Astrocyte (in vitro differentiated cells and primary cell): ENCODE data around the gene ZBTB17. TPM values are rescaled to one million over a fixed set of nuclear protein-coding genes. Genes with fewer than 3 reads are reported as not detected.
A peak's percentile ranks its signal among the peaks of the same experiment; 100 is the strongest.

Experiments used
- DNase-seq: peaks from one replicate; pipeline ENCODE4 v3.0.0-alpha.2; 2010; ENCODE audit warnings: low read depth
- FAIRE-seq: peaks from 2 replicates; lab custom pipeline; 2011; peaks lifted over from hg19 to GRCh38; lab: Jason Lieb, UNC
- H2AFZ ChIP-seq: 2 replicates; pipeline ENCODE4 v1.6.0; 2012; ENCODE audit warnings: low read depth, low read length, inconsistent platforms
- H3K27ac ChIP-seq: 2 replicates; pipeline ENCODE4 v1.5.1; 2011; ENCODE audit warnings: low read depth, low read length, inconsistent platforms
- H3K27me3 ChIP-seq: 2 replicates; pipeline ENCODE4 v1.6.0; 2011; ENCODE audit warnings: low read length, inconsistent platforms; ENCODE audit not compliant: insufficient read depth
- H3K36me3 ChIP-seq: 2 replicates; pipeline ENCODE4 v1.5.1; 2011; ENCODE audit warnings: low read length, inconsistent platforms; ENCODE audit not compliant: insufficient read depth
- H3K4me1 ChIP-seq: 2 replicates; pipeline ENCODE4 v1.5.1; 2011; ENCODE audit warnings: low read length, inconsistent platforms; ENCODE audit not compliant: insufficient read depth
- H3K4me2 ChIP-seq: 2 replicates; pipeline ENCODE4 v1.6.0; 2012; ENCODE audit warnings: low read length, inconsistent platforms
- H3K4me3 ChIP-seq: 2 replicates; pipeline ENCODE4 v1.5.1; 2011; ENCODE audit warnings: low read depth, mild to moderate bottlenecking, low read length, inconsistent platforms; ENCODE audit not compliant: insufficient read depth
- H3K79me2 ChIP-seq: 2 replicates; pipeline ENCODE4 v1.6.0; 2012; ENCODE audit warnings: mild to moderate bottlenecking, low read length, inconsistent platforms; ENCODE audit not compliant: insufficient read depth
- H3K9ac ChIP-seq: 2 replicates; pipeline ENCODE4 v1.6.0; 2012; ENCODE audit warnings: mild to moderate bottlenecking, low read length, inconsistent platforms
- H3K9me3 ChIP-seq: 2 replicates; pipeline ENCODE4 v1.5.1; 2012; ENCODE audit warnings: low read depth, mild to moderate bottlenecking, low read length, inconsistent platforms; ENCODE audit not compliant: insufficient read depth
- H4K20me1 ChIP-seq: 2 replicates; pipeline ENCODE4 v1.6.0; 2012; ENCODE audit warnings: low read length, inconsistent platforms; ENCODE audit not compliant: insufficient read depth
- H3K27ac Mint-ChIP-seq: one replicate; pipeline ENCODE4 v1.8.0; 2021; ENCODE audit warnings: mild to moderate bottlenecking, mixed read lengths; ENCODE audit not compliant: unreplicated experiment
- H3K27me3 Mint-ChIP-seq: one replicate; pipeline ENCODE4 v1.8.0; 2021; ENCODE audit warnings: low read depth, mixed read lengths; ENCODE audit not compliant: unreplicated experiment
- H3K36me3 Mint-ChIP-seq: one replicate; pipeline ENCODE4 v1.8.0; 2021; ENCODE audit warnings: low read depth, mixed read lengths; ENCODE audit not compliant: unreplicated experiment
- H3K4me1 Mint-ChIP-seq: one replicate; pipeline ENCODE4 v1.8.0; 2021; ENCODE audit warnings: low read depth, mixed read lengths; ENCODE audit not compliant: unreplicated experiment
- H3K4me3 Mint-ChIP-seq: one replicate; pipeline ENCODE4 v1.8.0; 2021; ENCODE audit warnings: mild to moderate bottlenecking, moderate library complexity, mixed read lengths; ENCODE audit not compliant: unreplicated experiment
- H3K9me3 Mint-ChIP-seq: one replicate; pipeline ENCODE4 v1.8.0; 2021; ENCODE audit warnings: mild to moderate bottlenecking, mixed read lengths; ENCODE audit not compliant: unreplicated experiment
- EZH2 ChIP-seq: IDR thresholded peaks from 2 replicates; pipeline ENCODE4 v1.6.1; 2012; ENCODE audit warnings: mild to moderate bottlenecking, low read length, inconsistent platforms; ENCODE audit not compliant: insufficient read depth
- total RNA-seq: library from RNA; stranded (reverse); gene quantifications from 2 replicates; pipeline ENCODE4 v1.2.1, GENCODE V29; 2021
- TF ChIP-seq, protein P1 (sequence below): IDR thresholded peaks from 2 replicates; pipeline ENCODE4 v1.5.1; 2011; ENCODE audit warnings: low read depth, mild to moderate bottlenecking, inconsistent platforms, low read length, moderate library complexity; ENCODE audit not compliant: insufficient read depth

ZBTB17 gene
- total RNA-seq, 1 donor from 2014 or later = 28.1 TPM

DNA sequence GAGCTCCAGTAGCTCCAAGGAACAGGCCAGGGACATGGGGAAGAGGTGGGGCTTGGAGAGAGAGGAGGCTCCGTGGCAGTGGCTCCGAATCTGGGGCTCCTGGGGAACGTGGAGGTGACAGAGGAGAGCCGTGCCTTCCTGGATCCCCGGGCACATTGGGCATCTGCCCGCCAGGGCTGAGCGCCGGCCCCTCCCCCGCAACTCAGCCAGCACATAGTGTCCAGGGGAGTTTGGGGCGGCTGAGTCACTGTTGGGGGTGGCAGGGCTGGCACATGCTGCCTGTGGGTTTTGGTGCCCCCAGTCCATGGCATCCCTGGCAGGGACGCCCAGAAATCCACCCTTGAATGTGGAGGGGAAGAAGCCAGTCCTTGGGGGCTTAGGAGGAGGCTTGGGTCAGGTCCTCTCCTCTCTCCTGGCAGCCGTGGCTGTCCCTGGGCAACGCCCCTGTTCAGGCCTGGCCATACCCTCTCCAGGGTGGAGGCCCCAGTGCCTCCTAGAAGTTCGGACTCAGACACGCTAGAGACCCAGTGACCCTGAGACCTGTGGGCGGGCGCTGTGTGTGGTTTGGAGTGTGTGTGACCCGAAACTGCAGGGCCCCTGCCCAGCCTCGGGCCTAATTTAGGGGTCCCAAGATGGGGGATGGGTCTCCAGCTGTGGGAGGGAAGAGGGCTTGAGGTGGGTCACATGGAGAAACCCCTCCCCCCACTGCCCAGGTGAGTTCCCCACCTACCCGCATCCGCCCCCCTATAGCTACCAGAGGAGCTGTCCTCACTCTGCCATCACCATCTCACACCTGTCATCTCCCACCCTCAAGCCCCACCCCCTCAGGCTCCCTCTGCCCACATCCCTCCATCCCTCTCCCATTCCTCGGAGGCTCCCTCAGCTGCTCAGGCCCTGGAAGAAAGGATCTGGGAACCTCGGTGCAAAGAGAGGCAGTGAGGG, 40.3 kb upstream of the ZBTB17 start:
- no peak for FAIRE-seq
- no peak overlapping the region for H3K27ac Mint-ChIP-seq
- Histone ChIP-seq H3K9ac (no peak overlapping the region), H3K9me3 (no peaks in the 10 kb centered on the region), H3K4me1 (peaks cover 49% of the 10 kb centered on the region), H3K79me2 (no peaks in the 10 kb centered on the region), H4K20me1 (no peaks in the 10 kb centered on the region), H2AFZ (no peak overlapping the region), H3K4me3 (no peak overlapping the region), H3K4me2 (no peak overlapping the region), H3K36me3 (no peaks in the 10 kb centered on the region), H3K27me3 (no peaks in the 10 kb centered on the region), H3K27ac (no peak overlapping the region)
- no peaks in the 10 kb centered on the region for H3K36me3 Mint-ChIP-seq
- no peak for TF ChIP-seq EZH2
- TF ChIP-seq, protein P1, sequence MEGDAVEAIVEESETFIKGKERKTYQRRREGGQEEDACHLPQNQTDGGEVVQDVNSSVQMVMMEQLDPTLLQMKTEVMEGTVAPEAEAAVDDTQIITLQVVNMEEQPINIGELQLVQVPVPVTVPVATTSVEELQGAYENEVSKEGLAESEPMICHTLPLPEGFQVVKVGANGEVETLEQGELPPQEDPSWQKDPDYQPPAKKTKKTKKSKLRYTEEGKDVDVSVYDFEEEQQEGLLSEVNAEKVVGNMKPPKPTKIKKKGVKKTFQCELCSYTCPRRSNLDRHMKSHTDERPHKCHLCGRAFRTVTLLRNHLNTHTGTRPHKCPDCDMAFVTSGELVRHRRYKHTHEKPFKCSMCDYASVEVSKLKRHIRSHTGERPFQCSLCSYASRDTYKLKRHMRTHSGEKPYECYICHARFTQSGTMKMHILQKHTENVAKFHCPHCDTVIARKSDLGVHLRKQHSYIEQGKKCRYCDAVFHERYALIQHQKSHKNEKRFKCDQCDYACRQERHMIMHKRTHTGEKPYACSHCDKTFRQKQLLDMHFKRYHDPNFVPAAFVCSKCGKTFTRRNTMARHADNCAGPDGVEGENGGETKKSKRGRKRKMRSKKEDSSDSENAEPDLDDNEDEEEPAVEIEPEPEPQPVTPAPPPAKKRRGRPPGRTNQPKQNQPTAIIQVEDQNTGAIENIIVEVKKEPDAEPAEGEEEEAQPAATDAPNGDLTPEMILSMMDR = no peak
- peaks cover 3% of the 10 kb centered on the region for H3K27me3 Mint-ChIP-seq
- H3K4me3 Mint-ChIP-seq = no peak overlapping the region
- peaks cover 4% of the 10 kb centered on the region for H3K9me3 Mint-ChIP-seq
- peaks cover 33% of the 10 kb centered on the region for H3K4me1 Mint-ChIP-seq
- DNase-seq = no peak

DNA sequence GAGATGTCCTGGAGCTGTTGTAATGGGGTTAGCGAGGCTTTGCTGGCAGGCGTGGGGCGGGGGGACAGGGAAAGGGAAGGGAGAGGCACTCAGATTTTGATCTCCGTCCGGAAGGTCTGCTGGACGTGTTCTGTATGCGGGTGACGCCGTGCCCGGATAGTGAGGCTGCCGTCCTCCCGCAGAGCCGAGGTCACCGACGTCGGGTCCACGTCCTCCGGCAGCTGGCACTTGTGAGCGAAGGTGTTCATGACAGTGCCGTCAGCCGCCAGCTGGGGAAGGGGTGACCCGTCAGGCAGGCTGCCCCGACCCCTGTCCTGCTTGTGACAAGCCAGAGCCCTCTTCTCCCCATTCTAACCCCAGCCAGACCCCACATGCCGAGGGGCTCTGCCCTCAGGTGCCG, 39.6 kb upstream of the ZBTB17 start:
- Histone ChIP-seq H3K4me3 (no peak overlapping the region), H3K9ac (no peak overlapping the region), H3K79me2 (no peaks in the 10 kb centered on the region), H3K27me3 (no peaks in the 10 kb centered on the region), H3K4me2 (no peak overlapping the region), H3K4me1 (peaks cover 47% of the 10 kb centered on the region), H3K9me3 (no peaks in the 10 kb centered on the region), H3K36me3 (no peaks in the 10 kb centered on the region), H2AFZ (no peak overlapping the region), H3K27ac (no peak overlapping the region), H4K20me1 (no peaks in the 10 kb centered on the region)
- peaks cover 4% of the 10 kb centered on the region for H3K27me3 Mint-ChIP-seq
- no peaks in the 10 kb centered on the region for H3K36me3 Mint-ChIP-seq
- DNase-seq (no peak), FAIRE-seq (no peak)
- H3K4me1 Mint-ChIP-seq = peaks cover 31% of the 10 kb centered on the region
- peak overlapping the region; percentile 40 for H3K4me3 Mint-ChIP-seq
- H3K9me3 Mint-ChIP-seq = peaks cover 4% of the 10 kb centered on the region
- TF ChIP-seq EZH2 = no peak
- TF ChIP-seq, protein P1 = no peak
- H3K27ac Mint-ChIP-seq = no peak overlapping the region
